DND-41 (cell line): ENCODE results near the gene NF2.

ENCODE experiments used
- CTCF ChIP-seq: IDR thresholded peaks from 2 replicates; pipeline ENCODE4 v1.5.1; 2012; ENCODE audit warnings: borderline replicate concordance, low read length, moderate library complexity, mild to moderate bottlenecking; ENCODE audit not compliant: poor library complexity, severe bottlenecking; ENCODE audit errors: extremely low read depth
- EZH2 ChIP-seq: IDR thresholded peaks from 3 replicates; pipeline ENCODE4 v1.6.1; 2012; ENCODE audit warnings: borderline replicate concordance, low read depth, mild to moderate bottlenecking, moderate library complexity, low read length, inconsistent platforms; ENCODE audit not compliant: severe bottlenecking

- no peak for TF ChIP-seq CTCF
- no peak for TF ChIP-seq EZH2
These were observed 91.9 kb downstream of the NF2 start for GRCh38 chr22:29695129-29695926.
